Transverse colon (tissue), 4 donors: ENCODE data around the gene METRNL. TPM values are rescaled to one million over a fixed set of nuclear protein-coding genes. Genes with fewer than 3 reads are reported as not detected.

Experiments used
- DNase-seq: peaks from one replicate; pipeline ENCODE4 v3.0.0-alpha.2; 2019
- H3K27ac ChIP-seq, 4 donors: fragments of 200-600 bp; sonication (generic); 2 replicates each; pipeline ENCODE4 v1.5.1; 2016 to 2018; ENCODE audit warnings: inconsistent platforms in 4 of 4
- H3K27me3 ChIP-seq: fragments of 200-600 bp; sonication (generic); 2 replicates; pipeline ENCODE4 v1.5.1; 2017; ENCODE audit warnings: inconsistent platforms
- H3K36me3 ChIP-seq, 4 donors: fragments of 200-600 bp; sonication (generic); 2 replicates each; pipeline ENCODE4 v1.5.1; 2017 to 2019; ENCODE audit warnings: inconsistent platforms in 4 of 4
- H3K4me1 ChIP-seq, 4 donors: fragments of 200-600 bp; sonication (generic); 2 replicates each; pipeline ENCODE4 v1.5.1; 2017 to 2020; ENCODE audit warnings: inconsistent platforms in 4 of 4
- H3K4me3 ChIP-seq, 4 donors: fragments of 200-600 bp; sonication (generic); 1 replicate in 1 of 4; 2 replicates in 3 of 4; pipeline versions ENCODE4 v1.5.1 to v1.6.1; 2017 to 2019; ENCODE audit warnings: inconsistent platforms in 4 of 4
- H3K9me3 ChIP-seq, 2 donors: fragments of 200-600 bp; sonication (generic); 2 replicates each; pipeline ENCODE4 v1.5.1; 2017 to 2019; ENCODE audit warnings: inconsistent platforms in 2 of 2
- CTCF ChIP-seq, 5 experiments: fragments of 200-600 bp in 3 of 5; fragments of 450-650 bp in 2 of 5; sonication (generic) in 3 of 5; IDR thresholded peaks; 1 replicate in 2 of 5; 2 replicates in 3 of 5; pipeline ENCODE4 v1.5.1; 2016 to 2017; ENCODE audit warnings: antibody characterized with exemption in 5 of 5, inconsistent platforms in 3 of 5, mild to moderate bottlenecking in 2 of 5, moderate library complexity in 1 of 5
- EP300 ChIP-seq: sonication (generic); formaldehyde crosslinking; IDR thresholded peaks from one replicate; pipeline ENCODE4 v1.6.1; 2017; ENCODE audit warnings: antibody characterized with exemption, low read depth
- POLR2A ChIP-seq: fragments of 450-650 bp; IDR thresholded peaks from one replicate; pipeline ENCODE4 v1.6.1; 2016; ENCODE audit warnings: antibody characterized with exemption, mild to moderate bottlenecking, moderate library complexity
- POLR2AphosphoS5 ChIP-seq, 3 donors: sonication (generic); formaldehyde crosslinking; IDR thresholded peaks; one replicate each; pipeline ENCODE4 v1.6.1; 2016; ENCODE audit warnings: antibody characterized with exemption in 3 of 3
- WGBS, 2 donors: methylation state at CpG; one replicate each; pipeline ENCODE4 v1.1.5; 2018; ENCODE audit warnings: low coverage in 1 of 2; 5-methylcytosine and 5-hydroxymethylcytosine counted together
- in situ Hi-C, 4 donors: fragments of 200-750 bp; cut with MboI; loops; one replicate each; pipeline versions ENCODE4 v1.15.0 to v1.15.1; 2017; ENCODE audit warnings: low sequenced_read_pairs in 3 of 4, low pct_ligation_motif_present in 1 of 4, low pct_unique_long_range_greater_than_20kb in 1 of 4
- intact Hi-C: fragments of 100-400 bp; cut with DNase I; formaldehyde crosslinking; loops from one replicate; pipeline ENCODE4 v1.15.1; 2023; ENCODE audit warnings: low total_unique reads
- total RNA-seq, 4 donors: library from RNA; depleted of rRNA; stranded (reverse); fragments of >200 nt; gene quantifications; one replicate each; pipeline ENCODE4 v1.1.0, GENCODE V29; 2016

The METRNL gene
- total RNA-seq, 4 donors from 2014 or later: 46.8 to 325 (median 112) TPM

- intact Hi-C loops (no loop called here), in situ Hi-C loops (no loop called here)
- WGBS, 2 donors: 91 to 92% methylated on average over 4 of the region's 4 CpGs
- no peaks in the 10 kb centered on the region for H3K36me3 ChIP-seq
- H3K27me3 ChIP-seq: peaks cover 8% of the 10 kb centered on the region
- H3K27ac ChIP-seq: no peak overlapping the region
- no peaks in the 10 kb centered on the region for H3K9me3 ChIP-seq
- no peak for TF ChIP-seq CTCF (IDR thresholded peaks at IDR 0.05)
- TF ChIP-seq POLR2A: no peak
- no peak for TF ChIP-seq POLR2AphosphoS5 (IDR thresholded peaks at IDR 0.05)
- no peak for TF ChIP-seq EP300
- no peak for DNase-seq
- no peak overlapping the region for H3K4me3 ChIP-seq
- H3K4me1 ChIP-seq: no peaks in the 10 kb centered on the region
These were observed 63.2 kb downstream of the METRNL start for GRCh38 chr17:83142619-83143018.

- H3K4me3 ChIP-seq: no peak overlapping the region
- no peak for DNase-seq
- in situ Hi-C loops: no loop called here
- H3K9me3 ChIP-seq: no peaks in the 10 kb centered on the region
- H3K27ac ChIP-seq: no peak overlapping the region
- 80 to 88% methylated on average over 5 to 10 of the region's 10 CpGs for WGBS, 2 donors
- peaks cover under 1% of the 10 kb centered on the region for H3K27me3 ChIP-seq
- no peak for TF ChIP-seq EP300
- TF ChIP-seq CTCF (IDR thresholded peaks at IDR 0.05): no peak
- TF ChIP-seq POLR2AphosphoS5 (IDR thresholded peaks at IDR 0.05): no peak
- TF ChIP-seq POLR2A: no peak
- H3K4me1 ChIP-seq: no peaks in the 10 kb centered on the region
- intact Hi-C loops: no loop called here
- H3K36me3 ChIP-seq: no peaks in the 10 kb centered on the region
These were observed 64.4 kb downstream of the METRNL start for GRCh38 chr17:83143817-83144231.

Other genes with a start within 250 kb of the METRNL start
- not detected for gene ZNF750, start 239.6 kb upstream of the METRNL start, total RNA-seq